ENCODE data around the gene AHI1. TPM values are rescaled to one million over a fixed set of nuclear protein-coding genes. Genes with fewer than 3 reads are reported as not detected.

The AHI1 gene
- total RNA-seq, 1 experiment from 2014 or later, result 14.1 TPM

DNA sequence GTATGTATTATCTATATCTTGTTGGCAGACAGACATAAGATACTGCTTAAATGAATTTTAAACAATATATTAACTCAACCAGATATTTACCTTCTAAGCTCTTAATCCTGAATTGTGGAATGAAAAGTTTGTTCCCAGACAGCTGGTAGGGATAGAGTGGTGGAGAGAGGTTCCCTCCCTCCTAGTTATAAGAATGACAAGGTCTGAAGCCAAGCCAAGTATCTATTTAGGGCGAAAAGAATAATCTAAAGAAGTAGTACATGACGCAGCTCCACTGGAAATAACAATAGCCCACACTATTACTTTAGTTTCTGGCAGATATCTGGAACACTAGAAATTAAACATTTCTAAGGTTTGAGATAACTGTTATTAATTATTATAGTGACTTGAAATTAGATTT is 104.3 kb downstream of the AHI1 start:
- Histone ChIP-seq H3K9ac (ENCODE audit: low read length) (no peak overlapping the region), H2AFZ (ENCODE audit: low read length) (no peak overlapping the region), H3K27me3 (ENCODE audit: low read length) (no peaks in the 10 kb centered on the region), H4K20me1 (ENCODE audit: insufficient read depth, low read depth, low read length) (no peaks in the 10 kb centered on the region), H3K79me2 (ENCODE audit: low read length) (no peaks in the 10 kb centered on the region), H3K4me1 (ENCODE audit: low read length) (peaks cover 24% of the 10 kb centered on the region), H3K4me3 (ENCODE audit: low read length) (no peak overlapping the region), H3K9me3 (ENCODE audit: low read length) (no peaks in the 10 kb centered on the region), H3K27ac (ENCODE audit: low read length) (no peak overlapping the region), H3K9me2 (replicated peaks; ENCODE audit: insufficient read depth, low read length) (no peaks in the 10 kb centered on the region; the same call in 1 of the 2 replicates), H3K36me3 (ENCODE audit: insufficient read depth, low read length) (no peaks in the 10 kb centered on the region), H3K4me2 (ENCODE audit: low read depth, low read length, poor library complexity, severe bottlenecking) (no peak overlapping the region)
- DNase-seq, result no peak

DNA sequence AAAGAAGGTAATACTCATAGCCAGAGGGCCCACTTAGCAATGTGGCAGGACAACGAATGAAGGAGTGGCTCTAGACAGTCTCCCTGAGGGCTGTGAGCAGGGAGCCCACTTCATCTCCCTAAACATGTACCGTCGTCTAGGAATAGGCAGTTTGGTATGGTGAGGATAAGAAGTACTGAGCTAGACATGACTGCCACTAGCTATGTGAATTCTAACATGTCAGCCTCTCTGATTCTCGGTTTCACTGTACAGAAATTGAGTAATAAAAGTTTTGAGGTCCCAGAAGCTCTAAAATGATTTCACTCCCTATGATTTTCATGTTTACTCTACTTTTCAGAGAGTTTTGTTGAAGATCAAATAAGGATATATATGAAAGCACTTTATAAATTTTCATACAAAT is 107.1 kb downstream of the AHI1 start:
- H3K27me3 ChIP-seq (ENCODE audit: low read length), result no peaks in the 10 kb centered on the region
- H3K9me2 ChIP-seq (replicated peaks; ENCODE audit: insufficient read depth, low read length), result no peaks in the 10 kb centered on the region; the same call in 1 of the 2 replicates
- H3K4me3 ChIP-seq (ENCODE audit: low read length), result no peak overlapping the region
- no peak overlapping the region for H3K4me2 ChIP-seq (ENCODE audit: low read depth, low read length, poor library complexity, severe bottlenecking)
- H3K79me2 ChIP-seq (ENCODE audit: low read length), result no peaks in the 10 kb centered on the region
- no peaks in the 10 kb centered on the region for H4K20me1 ChIP-seq (ENCODE audit: insufficient read depth, low read depth, low read length)
- H3K27ac ChIP-seq (ENCODE audit: low read length), result no peak overlapping the region
- no peaks in the 10 kb centered on the region for H3K9me3 ChIP-seq (ENCODE audit: low read length)
- no peak for DNase-seq
- H3K36me3 ChIP-seq (ENCODE audit: insufficient read depth, low read length), result no peaks in the 10 kb centered on the region
- no peak overlapping the region for H2AFZ ChIP-seq (ENCODE audit: low read length)
- no peak overlapping the region for H3K9ac ChIP-seq (ENCODE audit: low read length)
- peaks cover 5% of the 10 kb centered on the region; the same call in 1 of the 2 replicates for H3K4me1 ChIP-seq (ENCODE audit: low read length)

DNA sequence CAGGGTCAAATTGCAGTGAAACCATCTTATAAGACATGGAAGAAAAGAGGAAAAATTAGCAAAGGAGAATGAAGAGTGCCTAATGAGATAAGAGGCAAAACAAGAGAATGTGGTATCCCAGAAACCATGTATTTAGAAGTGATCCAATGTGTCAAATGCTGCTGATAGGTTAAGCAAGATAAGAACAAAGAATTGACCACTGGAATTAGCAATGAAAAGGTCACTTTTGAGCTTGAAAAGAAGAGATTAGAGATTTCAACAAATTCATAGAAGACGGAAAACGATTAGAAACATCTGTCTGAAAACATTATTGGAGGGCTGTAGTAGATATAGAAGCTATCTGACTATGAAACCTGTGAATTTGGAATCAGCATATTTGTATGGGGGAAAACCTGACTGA is 112.2 kb downstream of the AHI1 start:
- H3K9me2 ChIP-seq (replicated peaks; ENCODE audit: insufficient read depth, low read length), result no peaks in the 10 kb centered on the region; the same call in 1 of the 2 replicates
- no peaks in the 10 kb centered on the region for H3K9me3 ChIP-seq (ENCODE audit: low read length)
- H3K4me2 ChIP-seq (ENCODE audit: low read depth, low read length, poor library complexity, severe bottlenecking), result no peak overlapping the region
- H3K4me3 ChIP-seq (ENCODE audit: low read length), result no peak overlapping the region
- no peaks in the 10 kb centered on the region for H3K36me3 ChIP-seq (ENCODE audit: insufficient read depth, low read length)
- H3K9ac ChIP-seq (ENCODE audit: low read length), result no peak overlapping the region
- no peaks in the 10 kb centered on the region for H3K27me3 ChIP-seq (ENCODE audit: low read length)
- H3K79me2 ChIP-seq (ENCODE audit: low read length), result no peaks in the 10 kb centered on the region
- DNase-seq, result no peak
- H3K27ac ChIP-seq (ENCODE audit: low read length), result no peak overlapping the region
- H3K4me1 ChIP-seq (ENCODE audit: low read length), result peaks cover 4% of the 10 kb centered on the region
- H2AFZ ChIP-seq (ENCODE audit: low read length), result no peak overlapping the region
- H4K20me1 ChIP-seq (ENCODE audit: insufficient read depth, low read depth, low read length), result no peaks in the 10 kb centered on the region

DNA sequence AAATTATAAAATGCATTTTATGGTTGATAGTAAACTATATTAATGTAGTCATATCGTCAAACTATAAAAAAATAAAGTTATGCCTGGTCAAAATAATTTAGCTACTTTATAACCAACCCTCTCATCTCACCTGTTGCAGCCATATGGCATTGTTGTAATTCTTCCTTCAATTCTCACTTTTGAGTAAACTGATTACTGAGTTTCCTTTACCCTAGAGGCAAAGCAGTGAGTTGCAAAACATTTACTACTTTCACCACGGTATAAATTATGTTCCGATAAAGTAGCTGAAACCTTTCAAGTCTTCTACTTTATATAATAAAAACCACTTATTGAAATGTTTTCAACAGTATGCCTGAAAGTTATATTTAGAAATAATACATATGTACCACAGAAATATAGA is 113.8 kb downstream of the AHI1 start:
- Histone ChIP-seq H3K27ac (ENCODE audit: low read length) (no peak overlapping the region), H4K20me1 (ENCODE audit: insufficient read depth, low read depth, low read length) (no peaks in the 10 kb centered on the region), H3K36me3 (ENCODE audit: insufficient read depth, low read length) (no peaks in the 10 kb centered on the region), H3K9ac (ENCODE audit: low read length) (no peak overlapping the region), H3K79me2 (ENCODE audit: low read length) (no peaks in the 10 kb centered on the region), H3K27me3 (ENCODE audit: low read length) (no peaks in the 10 kb centered on the region), H3K9me3 (ENCODE audit: low read length) (no peaks in the 10 kb centered on the region), H3K4me1 (ENCODE audit: low read length) (peaks cover 4% of the 10 kb centered on the region), H3K4me2 (ENCODE audit: low read depth, low read length, poor library complexity, severe bottlenecking) (no peak overlapping the region), H3K9me2 (replicated peaks; ENCODE audit: insufficient read depth, low read length) (no peaks in the 10 kb centered on the region), H2AFZ (ENCODE audit: low read length) (no peak overlapping the region), H3K4me3 (ENCODE audit: low read length) (no peak overlapping the region)
- no peak for DNase-seq

DNA sequence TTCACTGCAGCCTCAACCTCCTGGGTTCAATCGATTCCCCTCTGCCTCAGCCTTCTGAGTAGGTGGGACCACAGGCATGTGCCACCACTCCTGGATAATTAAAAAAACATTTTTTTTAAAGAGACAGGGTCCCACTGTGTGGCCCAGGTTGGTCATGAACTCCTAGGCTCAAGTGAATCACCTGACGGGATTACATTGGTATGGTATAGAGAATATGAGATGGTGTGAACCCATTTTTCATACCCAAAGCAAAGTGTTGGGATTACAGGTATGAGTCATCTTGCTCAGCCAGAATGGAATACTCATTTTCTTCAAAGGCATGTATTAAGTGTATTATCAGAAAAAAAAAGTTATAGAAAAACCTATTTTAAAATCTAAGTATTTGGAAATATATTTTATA is 114.2 kb downstream of the AHI1 start:
- Histone ChIP-seq H3K4me2 (ENCODE audit: low read depth, low read length, poor library complexity, severe bottlenecking) (no peak overlapping the region), H3K27ac (ENCODE audit: low read length) (no peak overlapping the region), H3K27me3 (ENCODE audit: low read length) (no peaks in the 10 kb centered on the region), H3K4me1 (ENCODE audit: low read length) (peaks cover 4% of the 10 kb centered on the region), H3K79me2 (ENCODE audit: low read length) (no peaks in the 10 kb centered on the region), H3K9me2 (replicated peaks; ENCODE audit: insufficient read depth, low read length) (no peaks in the 10 kb centered on the region), H3K4me3 (ENCODE audit: low read length) (no peak overlapping the region), H4K20me1 (ENCODE audit: insufficient read depth, low read depth, low read length) (no peaks in the 10 kb centered on the region), H2AFZ (ENCODE audit: low read length) (no peak overlapping the region), H3K9me3 (ENCODE audit: low read length) (no peaks in the 10 kb centered on the region), H3K36me3 (ENCODE audit: insufficient read depth, low read length) (no peaks in the 10 kb centered on the region), H3K9ac (ENCODE audit: low read length) (no peak overlapping the region)
- DNase-seq, result no peak

DNA sequence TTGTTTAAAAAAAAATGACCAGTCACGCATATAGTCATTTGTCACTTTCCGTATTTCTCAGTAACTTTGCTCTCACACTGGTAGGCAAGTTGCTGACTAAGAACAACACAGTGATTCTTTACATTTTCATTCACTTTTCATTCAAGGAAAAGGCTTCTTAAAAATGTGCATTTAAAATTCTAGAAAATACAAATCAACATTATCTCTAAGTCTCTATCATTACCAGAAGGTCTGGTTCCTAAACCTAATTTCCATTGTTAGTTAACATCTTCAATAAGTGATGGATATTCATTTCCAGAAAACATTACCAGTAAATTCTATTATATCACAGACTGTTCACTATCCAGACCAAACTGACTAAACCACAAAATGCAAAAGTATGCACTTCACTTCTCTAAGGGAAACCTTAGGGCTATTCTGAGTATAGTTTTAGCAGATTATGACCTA is 115.3 kb downstream of the AHI1 start:
- Histone ChIP-seq H3K27ac (ENCODE audit: low read length) (0 out of 2 replicates have a peak overlapping the region, but pooled peaks have one; percentile 24), H4K20me1 (ENCODE audit: insufficient read depth, low read depth, low read length) (no peaks in the 10 kb centered on the region), H3K4me3 (ENCODE audit: low read length) (no peak overlapping the region), H3K9me2 (replicated peaks; ENCODE audit: insufficient read depth, low read length) (no peaks in the 10 kb centered on the region), H3K4me1 (ENCODE audit: low read length) (peaks cover 4% of the 10 kb centered on the region), H3K9ac (ENCODE audit: low read length) (no peak overlapping the region), H3K27me3 (ENCODE audit: low read length) (no peaks in the 10 kb centered on the region), H2AFZ (ENCODE audit: low read length) (no peak overlapping the region), H3K9me3 (ENCODE audit: low read length) (no peaks in the 10 kb centered on the region), H3K36me3 (ENCODE audit: insufficient read depth, low read length) (no peaks in the 10 kb centered on the region), H3K79me2 (ENCODE audit: low read length) (no peaks in the 10 kb centered on the region), H3K4me2 (ENCODE audit: low read depth, low read length, poor library complexity, severe bottlenecking) (no peak overlapping the region)
- no peak for DNase-seq

DNA sequence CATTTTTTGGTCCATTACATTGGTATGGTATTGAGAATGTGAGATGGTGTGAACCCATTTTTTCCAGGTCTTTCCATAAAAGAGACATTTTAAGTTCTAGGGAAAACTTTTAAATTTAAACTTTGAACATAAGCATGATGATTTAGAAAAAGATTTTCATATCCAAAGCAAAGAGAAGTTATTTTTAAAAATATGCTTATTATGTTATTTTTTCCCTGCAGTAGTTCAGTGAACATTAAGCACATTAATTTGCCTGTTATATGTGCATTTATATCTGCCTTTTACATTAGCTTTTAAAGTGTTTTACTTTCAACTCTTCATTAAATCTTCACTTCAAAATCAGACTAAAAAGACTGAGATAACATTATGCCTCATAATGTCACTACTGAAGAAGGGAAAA is 116.7 kb downstream of the AHI1 start:
- DNase-seq, result no peak
- Histone ChIP-seq H3K27ac (ENCODE audit: low read length) (no peak overlapping the region), H3K4me1 (ENCODE audit: low read length) (peaks cover 4% of the 10 kb centered on the region), H3K4me3 (ENCODE audit: low read length) (no peak overlapping the region), H3K9ac (ENCODE audit: low read length) (no peak overlapping the region), H3K27me3 (ENCODE audit: low read length) (no peaks in the 10 kb centered on the region), H3K9me2 (replicated peaks; ENCODE audit: insufficient read depth, low read length) (no peaks in the 10 kb centered on the region), H3K9me3 (ENCODE audit: low read length) (no peaks in the 10 kb centered on the region), H3K79me2 (ENCODE audit: low read length) (no peaks in the 10 kb centered on the region), H3K4me2 (ENCODE audit: low read depth, low read length, poor library complexity, severe bottlenecking) (no peak overlapping the region), H2AFZ (ENCODE audit: low read length) (no peak overlapping the region), H3K36me3 (ENCODE audit: insufficient read depth, low read length) (no peaks in the 10 kb centered on the region), H4K20me1 (ENCODE audit: insufficient read depth, low read depth, low read length) (no peaks in the 10 kb centered on the region)

DNA sequence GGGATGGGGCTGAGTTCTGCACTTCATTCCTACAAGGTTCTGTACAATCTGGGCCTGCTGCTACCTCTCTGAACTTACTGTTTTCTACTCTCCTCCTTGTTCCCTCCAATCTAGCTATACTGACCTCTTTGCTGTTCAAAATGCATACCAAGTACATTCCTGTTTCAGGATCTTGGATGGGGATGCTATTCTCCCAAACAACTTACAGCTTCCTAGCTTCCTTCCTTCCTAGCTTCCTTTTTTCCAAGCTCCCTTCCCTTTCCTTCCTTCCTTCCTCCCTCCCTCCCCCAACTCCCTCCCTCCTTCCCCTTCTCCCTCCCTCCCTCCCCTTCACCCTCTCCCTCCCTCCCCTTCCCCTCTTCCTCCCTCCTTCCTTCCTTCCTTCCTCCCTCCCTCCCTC is 117.9 kb downstream of the AHI1 start:
- Histone ChIP-seq H3K79me2 (ENCODE audit: low read length) (no peaks in the 10 kb centered on the region), H3K4me2 (ENCODE audit: low read depth, low read length, poor library complexity, severe bottlenecking) (no peak overlapping the region), H3K4me1 (ENCODE audit: low read length) (peaks cover 4% of the 10 kb centered on the region)

DNA sequence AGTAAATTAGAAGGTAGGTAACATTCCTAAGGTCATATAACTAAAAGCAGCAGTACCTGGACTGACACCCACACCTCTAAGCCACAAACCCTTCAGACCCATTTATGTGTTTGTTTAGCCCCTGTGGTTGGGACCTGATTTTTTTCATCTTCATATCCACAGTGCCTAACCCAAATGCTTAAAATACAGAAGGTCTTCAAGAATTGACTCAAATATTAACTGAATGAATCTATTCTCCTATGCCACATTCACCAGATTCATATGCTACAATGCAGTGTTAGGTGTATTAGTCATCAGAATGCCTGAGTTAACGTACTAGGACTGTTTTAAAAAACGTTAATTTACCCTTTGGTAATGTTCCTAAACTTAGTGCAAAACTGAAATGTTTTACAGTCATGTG is 124.8 kb downstream of the AHI1 start:
- no peaks in the 10 kb centered on the region for H3K9me2 ChIP-seq (replicated peaks; ENCODE audit: insufficient read depth, low read length)
- H3K36me3 ChIP-seq (ENCODE audit: insufficient read depth, low read length), result peaks cover 4% of the 10 kb centered on the region; the same call in 1 of the 2 replicates
- H2AFZ ChIP-seq (ENCODE audit: low read length), result no peak overlapping the region
- no peak overlapping the region for H3K4me3 ChIP-seq (ENCODE audit: low read length)
- no peak overlapping the region for H3K4me2 ChIP-seq (ENCODE audit: low read depth, low read length, poor library complexity, severe bottlenecking)
- no peak overlapping the region for H3K27ac ChIP-seq (ENCODE audit: low read length)
- no peaks in the 10 kb centered on the region for H3K79me2 ChIP-seq (ENCODE audit: low read length)
- H3K9me3 ChIP-seq (ENCODE audit: low read length), result peaks cover 8% of the 10 kb centered on the region; the same call in 1 of the 2 replicates
- H3K9ac ChIP-seq (ENCODE audit: low read length), result no peak overlapping the region
- H3K4me1 ChIP-seq (ENCODE audit: low read length), result no peaks in the 10 kb centered on the region
- H4K20me1 ChIP-seq (ENCODE audit: insufficient read depth, low read depth, low read length), result no peaks in the 10 kb centered on the region
- H3K27me3 ChIP-seq (ENCODE audit: low read length), result no peaks in the 10 kb centered on the region
- no peak for DNase-seq

More for the DNA sequence above, 117.9 kb downstream of the AHI1 start:
- Histone ChIP-seq H3K27ac (ENCODE audit: low read length) (no peak overlapping the region), H3K9ac (ENCODE audit: low read length) (no peak overlapping the region), H3K9me3 (ENCODE audit: low read length) (no peaks in the 10 kb centered on the region), H3K36me3 (ENCODE audit: insufficient read depth, low read length) (no peaks in the 10 kb centered on the region), H3K9me2 (replicated peaks; ENCODE audit: insufficient read depth, low read length) (no peaks in the 10 kb centered on the region), H4K20me1 (ENCODE audit: insufficient read depth, low read depth, low read length) (no peaks in the 10 kb centered on the region), H3K27me3 (ENCODE audit: low read length) (no peaks in the 10 kb centered on the region), H2AFZ (ENCODE audit: low read length) (no peak overlapping the region), H3K4me3 (ENCODE audit: low read length) (no peak overlapping the region)
- DNase-seq, result no peak

Data from Karpas-422 (cell line).